Small intestine (tissue), 7 donors: Measurements from ENCODE around the gene NMB. TPM values are rescaled to one million over a fixed set of nuclear protein-coding genes. Genes with fewer than 3 reads are reported as not detected.
A peak's percentile ranks its signal among the peaks of the same experiment; 100 is the strongest.

Experiments used
- DNase-seq, 2 donors: peaks; one replicate each; pipeline versions ENCODE4 v3.0.0 to v3.0.0-alpha.2; 2013
- FAIRE-seq: peaks from 2 replicates; lab custom pipeline; 2012; peaks lifted over from hg19 to GRCh38; lab: Jason Lieb, UNC
- H3K27ac ChIP-seq, 3 donors: one replicate each; pipeline ENCODE4 v1.5.1; 2013; ENCODE audit warnings: low read length in 2 of 3, mild to moderate bottlenecking in 2 of 3, control low read depth in 1 of 3, inconsistent platforms in 1 of 3, low read depth in 1 of 3, moderate library complexity in 1 of 3
- H3K27me3 ChIP-seq, 3 donors: one replicate each; pipeline ENCODE4 v1.6.1; 2013; ENCODE audit warnings: low read length in 3 of 3, inconsistent platforms in 1 of 3; ENCODE audit not compliant: control insufficient read depth in 3 of 3, insufficient read depth in 3 of 3
- H3K36me3 ChIP-seq, 3 donors: one replicate each; pipeline ENCODE4 v1.6.1; 2013; ENCODE audit warnings: low read length in 3 of 3, inconsistent platforms in 1 of 3, low read depth in 1 of 3, mild to moderate bottlenecking in 1 of 3, moderate library complexity in 1 of 3; ENCODE audit not compliant: control insufficient read depth in 3 of 3, insufficient read depth in 2 of 3
- H3K4me1 ChIP-seq, 3 donors: one replicate each; pipeline ENCODE4 v1.6.1; 2013; ENCODE audit warnings: low read length in 2 of 3, inconsistent platforms in 1 of 3, low read depth in 1 of 3, mild to moderate bottlenecking in 1 of 3, moderate library complexity in 1 of 3; ENCODE audit not compliant: control insufficient read depth in 3 of 3, insufficient read depth in 2 of 3
- H3K4me3 ChIP-seq, 3 donors: one replicate each; pipeline ENCODE4 v1.5.1; 2013; ENCODE audit warnings: low read length in 3 of 3, control low read depth in 1 of 3, inconsistent platforms in 1 of 3, low read depth in 1 of 3, mild to moderate bottlenecking in 1 of 3, moderate library complexity in 1 of 3
- H3K9me3 ChIP-seq, 2 donors: one replicate each; pipeline ENCODE4 v1.6.1; 2013; ENCODE audit warnings: low read depth in 1 of 2, low read length in 1 of 2; ENCODE audit not compliant: control insufficient read depth in 2 of 2, insufficient read depth in 1 of 2
- WGBS, 3 donors: extraction: QIAGEN DNeasy Blood & Tissue Kit; methylation state at CpG; one replicate each; pipeline ENCODE4 v1.1.7; 2013; 5-methylcytosine and 5-hydroxymethylcytosine counted together
- polyA plus RNA-seq, 4 donors: library from polyadenylated mRNA; stranded (reverse) in 3 of 4; unstranded in 1 of 4; fragments of 200-250 nt in 3 of 4; fragments of 120-200 nt in 1 of 4; gene quantifications; one replicate each; pipeline versions ENCODE4 v1.2.1 to v1.2.3, GENCODE V29; 2013
- donor health status: healthy with polysubstance abuse.
- donor health status: control.
- donor health status: control.
- donor health status: Bipolar disorder and iron deficiency.
- donor health status: healthy.

NMB gene
- polyA plus RNA-seq, 4 donors: 1.8 to 7.7 (median 2.4) TPM

DNA sequence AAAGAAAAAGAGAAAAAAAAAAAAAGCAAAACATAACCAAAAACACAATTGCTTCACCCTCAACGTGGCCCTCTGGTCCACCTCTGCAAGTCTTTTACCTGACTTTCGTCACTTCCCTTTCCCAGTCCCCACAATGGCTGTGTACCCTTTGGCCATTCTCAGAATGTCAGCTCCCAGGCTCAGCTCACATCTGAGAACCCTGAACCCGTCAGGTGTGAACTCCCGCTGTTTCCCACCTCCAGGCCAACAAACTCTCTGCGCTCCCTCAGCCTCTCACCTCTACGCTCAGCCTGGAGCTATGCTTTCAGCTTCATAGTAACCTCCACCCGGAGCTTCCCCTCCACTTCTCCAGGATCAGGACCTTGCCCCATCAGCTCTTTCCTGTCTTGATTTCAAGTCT, 33.6 kb downstream of the NMB start:
- DNase-seq (no peak), FAIRE-seq (no peak)
- peaks cover 4 to 39% (median 5%) of the 10 kb centered on the region in 3 donors for H3K36me3 ChIP-seq
- 88 to 93% (median 91%) methylated on average over 6 to 7 of the region's 7 CpGs for WGBS, 3 donors
- H3K4me1 ChIP-seq: no peaks in the 10 kb centered on the region
- H3K9me3 ChIP-seq: peaks cover 4 to 24% of the 10 kb centered on the region in 2 donors
- no peak overlapping the region for H3K4me3 ChIP-seq
- H3K27ac ChIP-seq: no peak overlapping the region
- H3K27me3 ChIP-seq: no peaks in the 10 kb centered on the region

DNA sequence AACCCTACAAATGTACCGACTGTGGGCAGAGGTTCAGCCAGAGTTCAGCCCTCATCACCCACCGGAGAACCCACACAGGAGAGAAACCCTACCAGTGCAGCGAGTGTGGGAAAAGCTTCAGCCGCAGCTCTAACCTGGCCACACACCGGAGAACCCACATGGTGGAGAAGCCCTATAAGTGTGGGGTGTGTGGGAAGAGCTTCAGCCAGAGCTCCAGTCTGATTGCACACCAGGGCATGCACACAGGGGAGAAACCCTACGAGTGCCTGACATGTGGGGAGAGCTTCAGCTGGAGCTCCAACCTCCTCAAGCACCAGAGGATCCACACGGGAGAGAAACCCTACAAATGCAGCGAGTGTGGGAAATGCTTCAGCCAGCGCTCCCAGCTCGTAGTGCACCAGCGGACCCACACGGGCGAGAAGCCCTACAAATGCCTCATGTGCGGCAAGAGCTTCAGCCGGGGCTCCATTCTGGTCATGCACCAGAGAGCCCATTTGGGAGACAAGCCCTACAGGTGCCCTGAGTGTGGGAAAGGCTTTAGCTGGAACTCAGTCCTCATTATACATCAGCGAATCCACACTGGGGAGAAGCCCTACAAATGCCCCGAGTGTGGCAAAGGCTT, 36.5 kb downstream of the NMB start:
- DNase-seq (no peak), FAIRE-seq (no peak)
- Histone ChIP-seq H3K9me3 (peaks cover 4 to 24% of the 10 kb centered on the region in 2 donors), H3K4me3 (no peak overlapping the region), H3K27me3 (no peaks in the 10 kb centered on the region), H3K36me3 (peaks cover 4 to 37% (median 5%) of the 10 kb centered on the region in 3 donors), H3K27ac (no peak overlapping the region), H3K4me1 (peaks cover 0 to 9% (median 0%) of the 10 kb centered on the region in 3 donors)
- WGBS, 3 donors: 96 to 97% (median 97%) methylated on average over 17 of the region's 17 CpGs

DNA sequence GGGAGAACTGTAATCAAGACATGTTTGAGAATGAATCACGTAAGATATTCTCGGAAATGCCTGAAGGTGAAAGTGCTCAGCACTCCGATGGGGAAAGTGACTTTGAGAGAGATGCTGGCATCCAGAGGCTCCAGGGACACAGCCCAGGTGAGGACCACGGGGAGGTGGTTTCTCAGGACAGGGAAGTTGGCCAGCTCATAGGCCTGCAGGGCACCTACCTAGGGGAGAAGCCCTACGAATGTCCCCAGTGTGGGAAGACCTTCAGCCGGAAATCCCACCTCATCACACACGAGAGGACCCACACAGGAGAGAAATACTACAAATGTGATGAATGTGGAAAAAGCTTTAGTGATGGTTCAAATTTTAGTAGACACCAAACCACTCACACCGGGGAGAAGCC, 37.4 kb downstream of the NMB start:
- H3K9me3 ChIP-seq: peaks cover 4 to 24% of the 10 kb centered on the region in 2 donors
- FAIRE-seq (no peak), DNase-seq (no peak)
- WGBS, 3 donors: 96 to 98% (median 98%) methylated on average over 8 of the region's 8 CpGs
- no peak overlapping the region for H3K4me3 ChIP-seq
- peaks cover 0 to 9% (median 0%) of the 10 kb centered on the region in 3 donors for H3K4me1 ChIP-seq
- peaks cover 4 to 37% (median 5%) of the 10 kb centered on the region in 3 donors for H3K36me3 ChIP-seq
- H3K27ac ChIP-seq: no peak overlapping the region
- H3K27me3 ChIP-seq: no peaks in the 10 kb centered on the region

DNA sequence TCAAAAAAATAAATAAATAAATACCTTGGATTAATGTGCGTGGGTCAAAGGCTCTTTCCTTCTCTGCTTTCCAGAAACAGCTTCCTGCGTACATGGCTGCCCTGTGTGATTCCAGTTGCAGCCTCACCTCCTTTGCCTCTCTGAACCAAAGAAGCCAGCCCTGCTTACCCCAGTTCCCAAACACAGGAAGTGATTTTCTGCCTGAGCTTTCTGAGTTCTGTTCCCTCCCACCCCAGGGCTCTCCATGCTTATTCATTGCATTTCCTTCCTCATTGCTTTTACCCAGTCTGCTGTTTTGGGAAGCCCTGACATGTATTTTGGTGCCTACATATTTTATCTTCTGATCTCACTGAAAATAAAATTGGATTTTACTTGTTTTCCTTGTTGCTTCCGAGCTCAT, 41.8 kb downstream of the NMB start:
- FAIRE-seq (no peak), DNase-seq (no peak)
- H3K27me3 ChIP-seq: no peaks in the 10 kb centered on the region
- H3K36me3 ChIP-seq: peaks cover 3 to 23% (median 4%) of the 10 kb centered on the region in 3 donors
- H3K9me3 ChIP-seq: peaks cover 1 to 8% of the 10 kb centered on the region in 2 donors
- 84 to 93% (median 88%) methylated on average over 3 of the region's 3 CpGs for WGBS, 3 donors
- H3K27ac ChIP-seq: no peak overlapping the region
- H3K4me1 ChIP-seq: peaks cover 0 to 9% (median 0%) of the 10 kb centered on the region in 3 donors
- H3K4me3 ChIP-seq: no peak overlapping the region

DNA sequence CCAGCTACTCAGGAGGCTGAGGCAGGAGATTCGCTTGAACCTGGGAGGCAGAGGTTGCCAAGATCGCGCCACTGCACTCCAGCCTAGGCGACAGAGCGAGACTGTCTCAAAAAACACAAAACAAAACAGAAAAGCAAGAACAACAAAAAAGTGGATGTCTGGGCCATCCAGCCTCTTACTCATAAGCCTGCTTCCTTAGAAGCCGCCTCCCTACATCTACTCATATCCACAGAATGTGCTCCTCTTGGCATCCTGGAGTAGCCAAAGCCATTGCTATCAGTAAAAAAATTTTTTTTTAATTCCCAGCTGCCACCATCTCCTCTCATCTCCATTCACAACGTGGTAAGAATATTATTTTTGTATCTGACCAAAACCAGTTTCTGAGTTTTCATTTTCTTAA, 46.4 kb downstream of the NMB start:
- peaks cover 0 to 7% (median 2%) of the 10 kb centered on the region in 3 donors for H3K4me1 ChIP-seq
- DNase-seq (no peak), FAIRE-seq (no peak)
- H3K4me3 ChIP-seq: no peak overlapping the region
- H3K36me3 ChIP-seq: peaks cover 0 to 42% (median 0%) of the 10 kb centered on the region in 3 donors
- H3K27me3 ChIP-seq: no peaks in the 10 kb centered on the region
- H3K27ac ChIP-seq: no peak overlapping the region
- no peaks in the 10 kb centered on the region for H3K9me3 ChIP-seq
- WGBS, 3 donors: 95 to 97% (median 96%) methylated on average over 7 of the region's 7 CpGs

DNA sequence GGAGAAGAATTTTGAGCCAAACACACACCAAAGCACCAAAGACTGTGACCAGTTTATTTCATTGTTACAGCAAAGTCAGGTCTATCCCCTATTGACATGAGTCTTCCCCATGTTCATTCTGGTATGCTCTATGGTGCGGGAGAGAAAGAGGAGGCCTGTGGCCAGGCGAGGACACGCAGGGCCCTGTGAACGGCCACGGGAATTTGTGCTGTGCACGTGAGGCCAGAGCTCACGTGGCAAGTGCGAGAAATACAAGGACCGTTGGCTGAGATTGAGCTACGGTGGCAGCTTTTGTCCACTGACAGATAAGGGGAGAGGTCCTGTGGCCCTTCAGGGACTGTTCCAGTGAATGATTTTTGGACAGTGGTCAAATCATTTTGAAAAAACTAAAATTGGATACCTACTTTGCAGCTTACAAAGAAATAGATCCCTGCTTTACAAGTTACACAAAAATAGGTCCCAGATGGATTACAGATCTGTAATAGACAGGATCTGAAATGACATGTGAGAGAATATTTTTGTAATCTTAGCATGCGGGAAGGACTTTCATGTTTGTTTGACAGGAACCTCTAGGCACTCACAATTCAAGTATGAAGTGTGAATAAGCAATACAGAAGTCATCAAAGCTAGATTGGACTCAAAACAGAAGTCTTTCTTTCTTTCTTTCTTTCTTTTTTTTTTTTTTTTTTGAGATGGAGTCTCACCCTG, 48.0 kb downstream of the NMB start:
- H3K27ac ChIP-seq: no peak overlapping the region
- peaks cover 0 to 20% (median 2%) of the 10 kb centered on the region in 3 donors for H3K4me1 ChIP-seq
- no peak for DNase-seq
- H3K4me3 ChIP-seq: no peak overlapping the region
- H3K9me3 ChIP-seq: no peaks in the 10 kb centered on the region
- H3K36me3 ChIP-seq: peaks cover 0 to 43% (median 0%) of the 10 kb centered on the region in 3 donors
- FAIRE-seq: no peak
- WGBS, 3 donors: 77 to 91% (median 89%) methylated on average over 11 of the region's 11 CpGs
- H3K27me3 ChIP-seq: no peaks in the 10 kb centered on the region

DNA sequence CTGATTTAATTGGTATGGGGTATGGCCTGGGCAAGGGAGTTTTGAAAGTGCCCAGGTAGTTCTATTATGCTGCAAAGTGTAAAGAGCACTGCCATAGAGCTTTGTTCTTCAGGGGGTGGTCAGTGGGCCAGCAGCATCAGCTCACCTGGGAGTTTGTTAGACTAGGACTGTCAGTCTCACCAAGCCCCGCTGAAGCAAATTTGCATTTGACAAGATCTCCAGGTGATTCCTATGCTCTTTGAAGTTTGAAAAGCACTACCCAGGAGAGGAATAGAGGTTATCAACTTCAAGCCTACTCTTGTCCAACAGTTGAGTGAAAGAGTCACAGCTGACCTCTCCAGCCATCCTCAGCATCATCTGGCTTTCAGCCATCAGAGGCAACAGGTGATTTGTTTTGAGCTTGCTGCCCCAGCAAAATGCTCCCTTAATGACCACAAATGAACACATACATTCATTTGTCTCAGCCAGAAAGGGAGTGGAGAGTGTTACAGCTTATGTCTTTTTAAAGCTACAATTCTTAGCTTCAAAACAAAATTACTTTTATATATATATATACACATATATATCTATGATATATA, 49.2 kb downstream of the NMB start:
- DNase-seq (no peak), FAIRE-seq (no peak)
- 63 to 83% (median 68%) methylated on average over 1 of the region's 1 CpG for WGBS, 3 donors
- H3K27me3 ChIP-seq: no peaks in the 10 kb centered on the region
- no peaks in the 10 kb centered on the region for H3K9me3 ChIP-seq
- peaks cover 0 to 20% (median 2%) of the 10 kb centered on the region in 3 donors for H3K4me1 ChIP-seq
- H3K36me3 ChIP-seq: peaks cover 0 to 54% (median 0%) of the 10 kb centered on the region in 3 donors
- no peak overlapping the region for H3K27ac ChIP-seq
- no peak overlapping the region for H3K4me3 ChIP-seq

DNA sequence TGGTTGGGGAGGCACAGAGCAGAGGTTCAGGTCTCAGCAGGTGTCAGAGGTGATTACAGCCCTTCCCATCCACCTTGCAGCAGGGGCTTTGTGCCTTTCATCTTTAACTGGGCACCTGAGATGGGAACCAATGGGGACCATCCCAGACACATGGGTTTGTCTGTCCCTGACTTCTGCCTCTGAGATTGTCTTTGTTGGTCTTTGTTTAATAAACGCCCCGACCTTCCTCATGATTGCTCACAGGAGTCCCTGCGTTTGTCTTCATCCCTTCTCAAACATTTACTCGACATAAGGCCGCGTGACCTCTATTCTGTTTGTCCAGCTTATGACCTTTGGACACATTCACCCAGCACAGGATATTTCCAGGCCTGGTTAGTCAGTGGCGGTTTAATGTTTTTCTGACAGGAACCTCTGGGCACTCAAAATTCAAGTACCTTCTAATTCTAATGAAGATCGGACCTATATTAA, 51.3 kb downstream of the NMB start:
- Histone ChIP-seq H3K27ac (peak overlapping the region in 1 of 3 donors; percentile 86), H3K4me3 (no peak overlapping the region), H3K36me3 (peaks cover 0 to 50% (median 0%) of the 10 kb centered on the region in 3 donors), H3K4me1 (peaks cover 0 to 21% (median 2%) of the 10 kb centered on the region in 3 donors), H3K27me3 (no peaks in the 10 kb centered on the region), H3K9me3 (no peaks in the 10 kb centered on the region)
- FAIRE-seq (no peak), DNase-seq (peak; percentile 61 to 72)
- 35 to 61% (median 53%) methylated on average over 8 of the region's 8 CpGs for WGBS, 3 donors
